Activated CD8-positive, alpha-beta memory T cell treated with anti-CD3 and anti-CD28 coated beads for 36 hours (primary cell): ENCODE data around the gene TXNRD1. TPM values are rescaled to one million over a fixed set of nuclear protein-coding genes. Genes with fewer than 3 reads are reported as not detected.

Experiments used
- total RNA-seq, 2 experiments: library from RNA; stranded (reverse); gene quantifications; one replicate each; pipeline ENCODE4 v1.2.3, GENCODE V29; 2021

The TXNRD1 gene
- total RNA-seq, 2 experiments from 2014 or later = 112 to 120 TPM

Other genes starting within 250 kb of the TXNRD1 start
- 10 to 100 TPM; 48.0 to 53.8 TPM for gene TDG, start 249.9 kb upstream of the TXNRD1 start, total RNA-seq
- under 1 TPM; 0.10 to 0.13 TPM for gene GLT8D2, start 165.6 kb upstream of the TXNRD1 start, total RNA-seq
- gene HCFC2, start 151.2 kb upstream of the TXNRD1 start, total RNA-seq = 10 to 100 TPM; 10.2 to 10.6 TPM
- 10 to 100 TPM; 26.2 to 29.6 TPM for gene NFYB, start 77.6 kb upstream of the TXNRD1 start, total RNA-seq
- gene EID3, start 88.0 kb downstream of the TXNRD1 start, total RNA-seq = 1 to 10 TPM; 6.2 to 6.3 TPM
- gene CHST11, start 241.2 kb downstream of the TXNRD1 start, total RNA-seq = 10 to 100 TPM; 43.5 to 47.0 TPM